Hepatocyte (in vitro differentiated cells): Measurements from ENCODE around the gene HCST.

Experiments
- EZH2 ChIP-seq: fragments of 200-600 bp; sonication (generic); IDR thresholded peaks from 2 replicates; pipeline ENCODE4 v1.6.1; 2016; ENCODE audit warnings: antibody characterized with exemption, mild to moderate bottlenecking, borderline replicate concordance
- TF ChIP-seq, protein P1 (sequence below): fragments of 200-600 bp; sonication (generic); IDR thresholded peaks from 2 replicates; pipeline ENCODE4 v1.5.1; 2016; ENCODE audit warnings: antibody characterized with exemption, mild to moderate bottlenecking; ENCODE audit not compliant: poor library complexity

DNA sequence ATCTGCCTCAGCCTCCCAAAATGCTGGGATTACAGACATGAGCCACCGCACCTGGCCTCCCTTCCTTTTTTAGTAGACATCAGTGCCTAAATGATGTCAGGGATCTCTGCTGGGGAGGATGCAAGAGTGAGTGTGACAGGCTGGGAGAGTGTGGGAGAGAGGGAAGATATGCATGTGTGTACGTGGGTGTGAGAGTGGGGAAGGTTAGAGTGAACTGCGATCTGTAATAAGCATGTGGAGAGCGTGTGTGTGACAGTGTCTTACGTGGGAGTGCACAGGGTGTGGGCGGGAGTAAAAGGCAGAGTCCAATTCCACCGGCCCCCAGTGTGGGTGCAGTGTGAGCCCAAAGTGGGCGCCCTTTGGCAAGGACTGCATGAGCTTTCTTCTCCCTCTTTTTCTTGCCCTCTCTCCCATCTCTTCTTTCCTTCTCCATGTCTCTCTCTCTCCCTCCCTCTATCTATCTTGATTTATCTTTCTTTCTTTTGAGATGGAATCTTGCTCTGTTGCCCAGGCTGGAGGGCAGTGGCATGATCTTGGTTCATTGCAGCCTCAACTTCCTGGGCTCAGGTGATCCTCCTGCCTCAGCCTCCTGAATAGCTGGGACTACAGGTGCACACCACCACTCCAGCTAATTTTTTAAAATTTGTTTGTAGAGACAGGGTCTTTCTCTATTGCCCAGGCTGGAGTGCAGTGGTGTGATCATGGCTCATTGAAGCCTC lies 49.1 kb upstream of the HCST start:
- TF ChIP-seq, protein P1, sequence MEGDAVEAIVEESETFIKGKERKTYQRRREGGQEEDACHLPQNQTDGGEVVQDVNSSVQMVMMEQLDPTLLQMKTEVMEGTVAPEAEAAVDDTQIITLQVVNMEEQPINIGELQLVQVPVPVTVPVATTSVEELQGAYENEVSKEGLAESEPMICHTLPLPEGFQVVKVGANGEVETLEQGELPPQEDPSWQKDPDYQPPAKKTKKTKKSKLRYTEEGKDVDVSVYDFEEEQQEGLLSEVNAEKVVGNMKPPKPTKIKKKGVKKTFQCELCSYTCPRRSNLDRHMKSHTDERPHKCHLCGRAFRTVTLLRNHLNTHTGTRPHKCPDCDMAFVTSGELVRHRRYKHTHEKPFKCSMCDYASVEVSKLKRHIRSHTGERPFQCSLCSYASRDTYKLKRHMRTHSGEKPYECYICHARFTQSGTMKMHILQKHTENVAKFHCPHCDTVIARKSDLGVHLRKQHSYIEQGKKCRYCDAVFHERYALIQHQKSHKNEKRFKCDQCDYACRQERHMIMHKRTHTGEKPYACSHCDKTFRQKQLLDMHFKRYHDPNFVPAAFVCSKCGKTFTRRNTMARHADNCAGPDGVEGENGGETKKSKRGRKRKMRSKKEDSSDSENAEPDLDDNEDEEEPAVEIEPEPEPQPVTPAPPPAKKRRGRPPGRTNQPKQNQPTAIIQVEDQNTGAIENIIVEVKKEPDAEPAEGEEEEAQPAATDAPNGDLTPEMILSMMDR, result no peak
- no peak for TF ChIP-seq EZH2
